GM13976 (cell line): ENCODE results near the gene ST8SIA5.

ENCODE experiments used
- DNase-seq: peaks from one replicate; pipeline ENCODE4 v3.0.0; 2012; ENCODE audit warnings: low spot score
- in situ Hi-C: fragments of 300-500 bp; cut with MboI; formaldehyde crosslinking; loops from one replicate; pipeline ENCODE4 v1.12.0; 2022; ENCODE audit warnings: low sequenced_read_pairs, mixed read lengths, inconsistent platforms; ENCODE audit not compliant: unreplicated experiment
- TF ChIP-seq, protein P1 (sequence below): IDR thresholded peaks from 2 replicates; pipeline ENCODE4 v1.5.1; 2012; ENCODE audit warnings: borderline replicate concordance, mild to moderate bottlenecking; ENCODE audit not compliant: insufficient read depth; ENCODE audit errors: extremely low read depth, missing control alignments, control extremely low read depth

The ST8SIA5 gene

DNA sequence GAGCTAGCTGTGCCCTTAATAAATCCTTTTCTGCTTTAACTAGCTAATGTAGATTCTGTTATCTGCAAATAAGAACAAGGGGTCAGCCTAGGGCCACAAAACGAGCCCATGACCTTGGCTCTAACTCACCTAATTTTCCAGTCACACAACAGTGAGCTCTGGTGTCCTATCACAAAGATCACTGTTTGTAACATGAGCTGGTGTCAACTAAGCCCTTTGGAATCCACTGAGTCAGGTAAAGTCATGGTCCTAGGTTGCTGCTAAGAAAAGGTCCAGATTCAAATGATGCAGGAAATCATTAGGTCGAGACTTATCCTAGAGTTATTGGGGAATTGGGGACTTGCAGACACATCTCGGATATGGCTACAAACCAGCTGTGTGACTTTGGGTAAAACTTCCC, 49.9 kb downstream of the ST8SIA5 start:
- TF ChIP-seq, protein P1, sequence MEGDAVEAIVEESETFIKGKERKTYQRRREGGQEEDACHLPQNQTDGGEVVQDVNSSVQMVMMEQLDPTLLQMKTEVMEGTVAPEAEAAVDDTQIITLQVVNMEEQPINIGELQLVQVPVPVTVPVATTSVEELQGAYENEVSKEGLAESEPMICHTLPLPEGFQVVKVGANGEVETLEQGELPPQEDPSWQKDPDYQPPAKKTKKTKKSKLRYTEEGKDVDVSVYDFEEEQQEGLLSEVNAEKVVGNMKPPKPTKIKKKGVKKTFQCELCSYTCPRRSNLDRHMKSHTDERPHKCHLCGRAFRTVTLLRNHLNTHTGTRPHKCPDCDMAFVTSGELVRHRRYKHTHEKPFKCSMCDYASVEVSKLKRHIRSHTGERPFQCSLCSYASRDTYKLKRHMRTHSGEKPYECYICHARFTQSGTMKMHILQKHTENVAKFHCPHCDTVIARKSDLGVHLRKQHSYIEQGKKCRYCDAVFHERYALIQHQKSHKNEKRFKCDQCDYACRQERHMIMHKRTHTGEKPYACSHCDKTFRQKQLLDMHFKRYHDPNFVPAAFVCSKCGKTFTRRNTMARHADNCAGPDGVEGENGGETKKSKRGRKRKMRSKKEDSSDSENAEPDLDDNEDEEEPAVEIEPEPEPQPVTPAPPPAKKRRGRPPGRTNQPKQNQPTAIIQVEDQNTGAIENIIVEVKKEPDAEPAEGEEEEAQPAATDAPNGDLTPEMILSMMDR = no peak
- in situ Hi-C loops = no loop called here
- no peak for DNase-seq

DNA sequence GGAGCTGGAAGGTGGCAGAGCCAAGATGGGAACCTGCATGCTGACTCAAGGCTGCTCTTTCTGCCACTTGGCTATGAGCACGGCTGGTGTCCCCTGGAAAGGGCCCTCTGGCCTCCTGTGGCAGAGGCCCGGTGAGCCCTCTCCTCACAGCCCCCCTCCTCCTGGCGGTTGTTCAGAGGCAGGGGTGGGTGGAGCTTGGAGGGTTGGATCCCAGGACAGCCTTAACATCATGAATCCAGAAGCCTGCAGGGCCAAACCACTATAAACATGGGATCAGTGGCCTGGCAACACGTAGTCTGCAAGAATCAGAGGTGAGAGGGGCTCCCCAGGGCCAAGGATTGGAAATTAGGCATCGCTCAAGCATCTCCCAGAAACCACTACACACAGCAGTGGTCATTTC, 51.3 kb downstream of the ST8SIA5 start:
- TF ChIP-seq, protein P1 = no peak
- DNase-seq = no peak
- in situ Hi-C loops = no loop called here

DNA sequence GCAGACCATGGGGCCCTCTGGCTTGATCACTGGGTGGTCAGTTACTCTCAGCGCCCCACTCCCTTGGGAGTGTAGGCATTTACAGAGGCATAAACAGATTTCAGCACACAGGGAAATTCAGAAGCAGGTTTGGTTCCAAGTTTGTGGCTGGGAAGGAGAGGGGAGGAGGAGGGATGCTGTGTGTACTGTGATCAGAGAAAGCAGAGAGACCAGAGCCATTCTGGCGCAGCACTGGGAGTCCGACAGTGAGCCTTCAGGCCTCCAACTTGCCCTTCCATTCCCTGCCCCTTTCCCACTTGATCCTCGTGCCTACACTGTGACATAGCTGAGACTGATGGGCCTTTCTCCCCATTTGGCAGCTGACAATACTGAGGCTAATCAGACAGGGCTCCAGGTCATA, 52.0 kb downstream of the ST8SIA5 start:
- no peak for DNase-seq
- in situ Hi-C loops = no loop called here
- TF ChIP-seq, protein P1 = no peak

DNA sequence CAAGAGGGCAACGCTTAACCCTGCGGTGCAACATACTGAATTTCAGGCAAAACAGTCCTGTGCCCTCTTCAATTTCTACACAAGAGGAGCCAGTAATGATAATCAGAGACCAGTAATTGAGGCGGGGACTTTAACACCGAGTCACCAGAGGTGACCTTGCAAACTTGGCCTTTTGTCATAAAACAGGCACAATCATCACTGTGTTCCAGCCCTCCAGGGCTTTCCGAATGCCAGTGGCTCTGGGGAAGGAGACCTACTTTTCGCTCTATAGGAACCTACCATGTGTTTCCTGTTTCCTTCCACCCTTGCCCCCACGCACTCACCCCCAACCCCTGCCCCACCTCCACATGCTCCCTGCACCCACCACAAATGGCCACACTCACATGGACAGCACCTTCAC, 52.7 kb downstream of the ST8SIA5 start:
- TF ChIP-seq, protein P1 = no peak
- no peak for DNase-seq
- in situ Hi-C loops = no loop called here

DNA sequence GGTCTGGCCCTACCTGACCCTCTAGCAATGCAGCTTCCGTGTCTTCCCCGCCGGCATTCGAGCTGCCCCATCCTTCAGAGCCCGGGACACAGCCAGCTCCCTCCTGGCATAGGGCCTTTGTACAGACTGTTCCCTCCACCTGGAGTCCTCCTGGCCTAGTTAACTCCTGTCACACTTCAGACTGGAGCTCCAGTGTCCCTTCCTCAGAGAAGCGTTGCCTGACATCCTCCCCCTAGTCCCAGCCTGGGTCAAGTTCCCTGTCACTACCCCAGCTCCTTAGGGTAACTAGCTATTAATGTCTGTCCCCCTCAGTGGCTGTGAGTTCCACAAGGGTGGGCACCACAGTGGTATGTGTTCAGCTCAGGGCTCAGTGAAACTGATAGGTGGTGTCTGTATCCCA, 54.4 kb downstream of the ST8SIA5 start:
- TF ChIP-seq, protein P1 = no peak
- in situ Hi-C loops = no loop called here
- DNase-seq = no peak

DNA sequence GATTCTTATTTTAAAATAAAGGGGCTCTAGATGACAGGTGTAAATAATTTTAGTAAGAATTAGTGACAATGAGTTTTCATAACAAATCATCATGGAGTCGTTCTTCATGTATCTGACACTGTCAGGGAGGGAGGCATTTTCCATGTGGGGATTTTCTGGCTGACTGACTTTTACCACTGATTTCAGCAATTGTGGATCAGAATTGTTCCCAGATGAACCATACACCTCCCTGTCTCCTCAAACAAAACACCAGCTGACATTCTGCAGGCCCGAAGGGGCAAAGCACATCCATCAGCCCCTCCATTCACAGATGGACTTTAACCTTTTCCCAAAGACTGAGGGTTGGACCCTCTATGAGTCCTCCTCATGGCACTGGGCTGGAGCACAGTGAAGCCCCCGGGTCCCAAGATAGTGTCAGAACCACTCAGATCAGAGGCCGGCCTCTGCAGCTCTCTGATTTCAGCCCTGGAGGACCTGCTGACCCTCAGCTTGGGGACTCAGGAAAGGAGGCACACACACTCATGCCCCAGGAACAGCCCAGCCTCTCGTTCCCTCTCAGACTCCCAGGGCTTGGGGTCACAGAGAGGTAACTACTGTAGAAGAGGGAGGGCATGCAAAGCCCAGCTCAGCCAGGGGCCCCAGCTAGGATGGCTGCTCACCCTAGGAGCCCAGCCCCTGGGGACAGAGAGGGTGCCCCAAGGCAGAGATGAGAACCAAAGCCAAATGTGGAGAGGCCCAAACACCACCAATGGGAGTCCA, 56.6 kb downstream of the ST8SIA5 start:
- TF ChIP-seq, protein P1 = no peak
- no peak for DNase-seq
- in situ Hi-C loops = no loop called here
